ENCODE measurements around the gene PTN. TPM values are rescaled to one million over a fixed set of nuclear protein-coding genes. Genes with fewer than 3 reads are reported as not detected.
"Not testable (repeated sequence)": the region's sequence is repeated elsewhere in the genome, so short reads cannot be mapped to it uniquely, and the experiment has no call there.

Gene PTN
- total RNA-seq, 2 donors from 2014 or later, result 1.3 to 5.4 TPM

DNA sequence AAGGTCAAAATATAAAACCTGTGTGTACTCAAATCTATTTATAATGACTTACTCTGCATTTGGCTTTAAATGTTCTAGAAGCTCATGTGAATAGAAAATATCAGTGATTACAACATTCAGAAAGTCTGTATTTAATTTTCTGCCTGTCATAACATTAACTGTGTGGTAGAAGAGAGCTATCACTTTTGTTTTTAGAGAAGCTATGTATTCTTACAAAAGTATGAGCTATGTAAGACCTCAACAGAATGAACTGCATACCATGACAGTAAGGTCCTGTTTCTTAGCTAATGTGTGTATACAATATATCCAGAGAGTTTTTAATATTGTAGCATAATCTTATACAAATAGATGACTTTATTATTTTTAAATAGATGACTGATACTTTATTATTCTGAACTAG is 61.5 kb downstream of the PTN start:
- DNase-seq (no peak), ATAC-seq (no peak)
- intact Hi-C loops (cut with DNase I, micrococcal nuclease), result no loop called here

DNA sequence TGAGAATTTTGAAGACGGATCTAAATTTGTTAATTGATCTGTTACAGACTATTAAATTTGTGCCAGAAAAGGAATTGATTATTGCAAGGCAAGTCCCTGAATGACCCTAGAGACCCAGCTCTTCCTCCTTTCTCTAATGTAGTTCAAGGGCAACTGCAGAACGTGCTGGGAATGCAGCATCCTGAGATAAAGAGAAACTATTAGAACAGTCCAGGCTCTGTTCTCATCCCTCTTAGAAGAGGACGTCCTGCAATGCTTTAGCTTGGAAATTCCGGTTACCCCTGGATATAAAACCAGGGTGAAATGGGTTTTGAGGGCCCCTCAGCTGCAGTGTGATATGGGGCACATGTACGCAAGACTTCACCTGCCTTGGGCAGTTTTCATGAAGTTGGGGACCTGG is 67.3 kb downstream of the PTN start:
- ATAC-seq (no peak), DNase-seq (no peak)
- intact Hi-C loops (cut with DNase I, micrococcal nuclease), result no loop called here

DNA sequence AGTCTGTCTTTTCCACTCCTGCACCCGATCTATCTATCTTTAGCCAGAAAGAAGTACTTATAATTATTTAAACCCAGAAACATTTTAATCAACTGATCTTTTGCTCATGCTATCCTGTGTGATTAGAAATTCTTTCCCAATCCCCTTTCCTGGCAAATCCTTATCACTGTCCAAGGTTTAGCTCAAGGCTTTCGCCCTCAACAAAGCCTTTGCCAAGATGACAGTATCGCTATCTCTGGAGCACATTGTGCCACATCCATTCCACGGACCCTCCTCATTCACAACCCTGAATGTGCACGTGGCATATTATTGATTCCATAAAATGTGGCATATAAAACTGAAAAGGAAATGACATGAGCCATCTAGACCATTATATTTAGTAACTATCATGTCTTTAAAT is 71.3 kb downstream of the PTN start:
- no peak for ATAC-seq
- intact Hi-C loops (cut with DNase I, micrococcal nuclease), result no loop called here
- no peak for DNase-seq

- intact Hi-C loops (cut with DNase I, micrococcal nuclease), result no loop called here
- DNase-seq (no peak), ATAC-seq (no peak)
Observed at GRCh38 chr7:137269240-137269639, 74.3 kb downstream of the PTN start.

- intact Hi-C loops (cut with DNase I, micrococcal nuclease); ATAC-seq: not testable (repeated sequence)
Observed at GRCh38 chr7:137268001-137268865, 75.3 kb downstream of the PTN start.

GRCh38 chr7:137266764-137267163 is 76.8 kb downstream of the PTN start:
- ATAC-seq, result no peak
- intact Hi-C loops (cut with DNase I, micrococcal nuclease), result no loop called here
- DNase-seq, result no peak

More at GRCh38 chr7:137268001-137268865, 75.3 kb downstream of the PTN start:
- DNase-seq, result not testable (repeated sequence)

- ATAC-seq; intact Hi-C loops (cut with DNase I, micrococcal nuclease); DNase-seq: not testable (repeated sequence)
Observed at GRCh38 chr7:137265480-137265879, 78.1 kb downstream of the PTN start.

DNA sequence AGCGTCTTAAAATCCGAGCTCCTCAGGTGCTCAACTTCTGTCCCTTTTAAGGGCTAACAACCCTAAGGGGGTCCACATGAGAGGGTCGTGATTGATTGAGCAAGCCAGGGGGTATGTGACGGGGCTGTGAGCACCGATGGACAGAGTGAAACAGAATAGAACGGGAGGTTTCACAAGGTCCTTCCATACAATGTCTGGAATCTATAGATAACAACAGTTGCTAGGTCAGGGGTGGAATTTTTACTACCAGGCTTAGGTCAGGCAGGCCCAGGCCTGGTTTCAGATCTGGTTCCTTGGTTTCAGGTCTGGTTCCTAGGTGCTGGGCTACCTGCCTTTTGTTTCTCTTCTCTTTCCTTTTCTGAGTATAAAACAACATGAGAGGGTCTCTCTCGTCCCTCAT is 80.9 kb downstream of the PTN start:
- DNase-seq (no peak), ATAC-seq (no peak)
- intact Hi-C loops (cut with DNase I, micrococcal nuclease), result no loop called here

- DNase-seq, result no peak
- intact Hi-C loops (cut with DNase I, micrococcal nuclease), result no loop called here
- ATAC-seq, result no peak
Observed at GRCh38 chr7:137258552-137258951, 85.0 kb downstream of the PTN start.

DNA sequence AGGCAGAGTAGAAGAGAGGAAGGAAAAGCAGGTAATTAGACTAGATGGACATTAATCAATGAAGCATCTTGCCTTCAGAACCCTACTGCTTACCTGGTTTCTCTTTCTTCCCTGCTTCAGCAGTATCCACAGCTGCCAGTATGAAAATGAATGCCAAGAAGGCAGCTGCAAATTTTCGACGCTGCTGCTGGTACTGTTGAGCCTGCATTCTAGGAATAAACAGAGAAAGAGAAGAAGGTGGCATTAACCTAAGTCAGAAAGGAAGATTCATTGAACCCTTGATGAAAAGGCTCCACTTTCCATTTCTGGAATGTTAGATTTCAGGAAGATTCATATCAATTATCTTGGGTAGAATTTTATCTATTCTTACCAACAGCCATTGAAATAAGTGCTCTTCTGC is 88.8 kb downstream of the PTN start:
- DNase-seq, result no peak
- ATAC-seq, result no peak
- intact Hi-C loops (cut with DNase I, micrococcal nuclease), result no loop called here

DNA sequence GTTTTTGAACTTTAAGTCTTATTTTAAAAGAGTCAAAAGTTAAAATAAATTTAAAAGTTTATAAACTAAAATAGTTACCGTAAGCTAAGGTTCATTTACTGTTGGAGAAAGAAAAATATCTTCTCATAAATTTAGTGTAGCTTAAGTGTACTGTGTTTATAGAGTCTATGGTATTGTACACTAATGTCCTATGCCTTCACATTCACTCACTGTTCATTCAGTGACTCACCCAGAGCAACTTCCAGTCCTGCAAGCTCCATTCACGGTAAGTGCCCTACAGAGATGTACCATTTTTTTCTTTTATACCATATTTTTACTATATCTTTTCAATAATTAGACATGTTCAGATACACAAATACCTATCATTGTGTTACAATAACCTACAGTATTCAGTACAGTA is 97.6 kb downstream of the PTN start:
- DNase-seq (no peak), ATAC-seq (no peak)
- intact Hi-C loops (cut with DNase I, micrococcal nuclease), result no loop called here

DNA sequence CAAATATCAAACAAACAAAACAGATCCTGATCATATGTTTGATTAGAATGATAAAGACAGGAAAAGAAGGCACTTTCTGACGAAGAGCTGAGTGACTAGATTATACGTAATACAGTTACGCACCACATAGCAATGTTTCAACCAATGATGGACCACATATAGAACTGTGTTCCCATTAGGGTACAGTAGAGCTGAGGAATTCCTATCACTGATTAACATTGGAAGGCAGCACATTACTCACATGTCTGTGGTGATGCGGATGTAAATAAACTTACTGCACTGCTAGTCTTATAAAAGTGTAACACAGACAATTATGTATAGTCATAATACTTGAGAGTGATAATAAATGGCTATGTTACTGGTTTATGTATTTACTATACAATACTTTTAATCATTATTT is 98.3 kb downstream of the PTN start:
- DNase-seq (no peak), ATAC-seq (no peak)
- intact Hi-C loops (cut with DNase I, micrococcal nuclease), result no loop called here

DNA sequence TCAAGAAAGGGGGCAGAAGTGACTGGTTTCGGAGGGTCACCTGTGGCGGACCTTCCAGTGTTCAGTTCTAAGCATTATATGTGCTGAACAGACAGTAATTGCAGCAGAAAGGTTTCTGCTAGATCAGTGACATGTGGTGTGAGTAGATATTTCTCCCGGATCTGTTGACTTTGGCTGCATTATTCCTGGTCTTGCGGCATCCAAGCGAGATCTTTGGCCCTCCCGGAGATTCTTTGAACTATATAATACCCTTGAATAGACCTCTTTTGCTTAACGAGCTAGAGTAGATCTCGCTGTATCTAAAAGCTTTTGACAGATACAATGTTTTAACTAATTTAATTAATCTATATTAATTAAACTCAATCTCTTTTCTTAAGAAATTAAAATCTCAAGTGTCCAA is 99.8 kb downstream of the PTN start:
- ATAC-seq (no peak), DNase-seq (no peak)
- intact Hi-C loops (cut with DNase I, micrococcal nuclease), result no loop called here

DNA sequence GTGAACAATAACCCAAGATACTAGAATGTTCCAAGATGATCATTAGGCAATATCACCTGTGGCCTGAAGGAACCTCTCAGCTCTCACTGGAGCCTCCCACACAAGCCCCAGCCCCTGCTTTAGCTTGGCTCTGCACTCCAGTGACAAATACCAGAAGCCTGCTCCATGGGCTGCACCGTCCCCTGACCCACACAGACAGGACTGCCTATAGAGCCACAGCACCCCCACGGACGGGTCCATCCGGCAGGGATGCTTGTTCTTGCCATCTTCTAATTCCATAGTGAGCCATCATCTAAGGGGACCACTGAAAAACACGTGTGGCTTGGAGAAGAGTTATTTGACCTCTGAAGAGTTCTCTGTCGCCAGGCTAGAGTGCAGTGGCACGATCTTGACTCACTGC is 100.9 kb downstream of the PTN start:
- intact Hi-C loops (cut with DNase I, micrococcal nuclease), result no loop called here
- ATAC-seq (no peak), DNase-seq (no peak)

DNA sequence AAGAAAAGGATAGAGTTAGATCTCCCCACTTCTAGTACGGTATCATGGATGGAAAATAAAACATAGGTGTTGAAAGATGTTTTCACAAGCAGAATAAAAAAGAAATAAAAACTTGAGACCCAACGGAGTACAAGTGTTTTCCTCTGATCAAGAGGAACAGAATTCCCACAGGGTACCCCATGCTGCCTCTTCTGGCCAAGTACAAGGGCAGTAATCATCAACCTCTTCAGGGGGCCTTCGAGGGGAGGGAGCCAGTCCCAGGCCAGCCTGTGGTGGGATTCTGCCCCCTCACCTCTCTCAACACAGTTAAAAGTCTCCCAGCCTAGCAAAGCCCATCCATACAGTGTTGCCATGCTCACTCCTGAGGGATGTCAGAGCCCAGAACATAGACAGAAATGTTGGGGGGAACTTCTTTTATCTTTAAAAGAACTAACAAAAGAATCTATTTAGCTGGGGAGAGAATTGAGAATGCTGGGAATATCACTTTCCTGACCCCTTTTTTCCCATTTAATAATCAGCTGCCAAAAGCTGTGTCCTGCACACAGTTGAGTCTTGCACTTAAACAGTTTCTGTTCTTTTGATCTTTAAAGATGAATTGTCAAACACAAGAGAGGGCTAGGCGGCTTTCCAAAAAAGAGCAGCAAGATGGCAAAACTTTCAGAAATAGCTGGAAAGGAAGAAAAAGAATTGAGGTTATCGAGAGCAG is 101.7 kb downstream of the PTN start:
- ATAC-seq (no peak), DNase-seq (no peak)
- intact Hi-C loops (cut with DNase I, micrococcal nuclease), result no loop called here

GRCh38 chr7:137239186-137239585 is 104.3 kb downstream of the PTN start:
- DNase-seq; ATAC-seq; intact Hi-C loops (cut with DNase I, micrococcal nuclease): not testable (repeated sequence)

DNA sequence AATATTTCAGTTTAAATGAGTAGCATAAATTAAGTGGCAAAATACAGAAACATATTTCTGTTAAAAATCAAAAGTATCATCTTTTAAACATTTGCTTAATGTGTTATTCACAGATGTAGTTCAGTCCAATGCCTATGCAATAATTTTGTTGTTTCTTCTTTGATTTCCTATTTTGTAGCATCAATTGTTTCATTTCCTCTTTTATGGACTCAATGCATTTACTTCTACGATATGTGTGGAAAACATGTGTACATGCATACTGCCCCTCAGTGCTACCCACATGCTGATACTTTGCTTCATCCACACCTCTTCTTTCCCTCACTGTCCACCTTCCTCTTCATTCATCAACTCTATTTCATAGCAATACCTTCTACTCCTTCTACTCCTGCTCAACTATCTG is 108.1 kb downstream of the PTN start:
- intact Hi-C loops (cut with DNase I, micrococcal nuclease), result no loop called here
- ATAC-seq, result no peak
- no peak for DNase-seq

DNA sequence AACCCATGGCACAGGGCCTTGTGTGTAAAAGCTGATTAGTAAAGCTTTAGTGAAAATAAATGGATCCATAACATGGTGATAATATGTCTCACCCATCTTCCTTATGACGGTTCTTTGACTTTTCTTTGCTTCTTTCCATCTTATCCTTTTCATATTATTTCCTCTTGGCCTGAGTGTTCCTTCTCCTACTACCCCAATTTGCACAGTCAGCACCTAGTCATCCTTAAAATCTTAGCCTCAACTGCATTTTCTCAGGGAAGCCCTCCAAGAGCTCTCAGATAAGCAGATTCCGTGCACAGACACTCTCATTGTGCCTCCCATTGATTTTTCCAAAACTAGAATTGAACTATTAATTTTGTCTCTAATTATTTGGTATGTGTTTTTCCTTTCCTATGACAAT is 112.4 kb downstream of the PTN start:
- DNase-seq (no peak), ATAC-seq (no peak)
- intact Hi-C loops (cut with DNase I, micrococcal nuclease), result no loop called here

DNA sequence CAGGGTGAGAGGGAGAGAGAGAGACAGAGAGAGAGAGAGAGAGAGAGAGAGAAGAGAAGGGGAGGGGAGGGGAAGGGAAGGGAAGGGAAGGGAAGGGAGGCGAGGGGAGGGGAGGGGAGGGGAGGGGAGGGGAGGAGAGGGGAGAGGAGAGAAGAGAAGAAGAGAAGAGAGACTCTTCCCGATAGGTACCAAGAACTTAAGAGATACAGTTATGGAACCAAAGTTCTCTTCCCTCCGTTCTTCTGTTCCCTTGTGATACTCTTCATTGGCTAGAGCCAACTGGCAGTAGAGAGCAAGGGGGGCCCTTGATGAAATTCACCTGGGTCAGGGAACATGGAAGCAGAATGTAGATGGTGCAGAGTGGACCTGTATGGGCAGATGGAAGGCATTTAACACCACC is 122.1 kb downstream of the PTN start:
- ATAC-seq (no peak), DNase-seq (no peak)
- intact Hi-C loops (cut with DNase I, micrococcal nuclease), result no loop called here

GRCh38 chr7:137213744-137214143 is 129.8 kb downstream of the PTN start:
- DNase-seq (no peak), ATAC-seq (no peak)
- intact Hi-C loops (cut with DNase I, micrococcal nuclease), result no loop called here

Measured in left colon (tissue), 2 donors.